Measurements from ENCODE around the gene POLR1C.
"Not testable (repeated sequence)": the region's sequence is repeated elsewhere in the genome, so short reads cannot be mapped to it uniquely, and the experiment has no call there.

Gene POLR1C

DNA sequence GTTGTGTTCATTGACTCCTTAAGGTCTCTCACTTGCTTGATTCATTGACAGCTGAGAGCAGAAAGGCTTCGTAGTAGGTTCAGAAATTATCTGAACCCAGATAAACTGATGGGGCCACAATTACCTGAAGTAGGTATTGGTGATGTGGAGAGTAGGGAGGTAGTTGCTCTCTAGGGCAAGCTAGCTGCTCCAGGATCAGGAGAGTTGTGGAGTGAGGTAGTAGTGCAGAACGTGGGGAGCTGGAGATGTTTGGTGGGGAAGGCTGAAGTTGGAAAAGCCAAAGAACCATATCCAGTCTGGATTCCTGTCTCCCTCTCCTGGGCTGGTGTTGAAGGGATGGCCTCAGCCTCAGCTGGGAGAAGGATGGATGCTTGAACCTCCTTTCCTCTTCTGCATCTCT, 23.7 kb upstream of the POLR1C start:
- no peak for DNase-seq

DNA sequence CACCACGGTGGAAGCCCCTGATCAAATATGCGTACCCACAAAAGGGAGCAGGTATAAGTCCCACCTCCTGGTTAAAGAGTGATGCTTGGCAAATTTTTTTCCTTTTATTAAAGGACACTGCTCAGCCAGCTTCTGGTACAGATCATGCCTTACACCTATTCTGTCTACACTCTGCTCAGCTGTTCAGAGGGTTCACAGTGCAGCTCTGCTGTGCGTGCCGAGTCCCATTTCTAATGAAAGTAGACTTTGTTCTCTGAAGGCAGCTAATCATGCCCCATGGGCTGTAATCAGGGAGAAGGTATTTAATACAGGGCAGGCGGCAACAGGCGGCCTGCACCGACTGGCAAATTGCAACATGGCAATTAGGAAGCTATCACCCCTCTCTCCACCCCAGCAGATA, 23.1 kb upstream of the POLR1C start:
- no peak for DNase-seq

DNA sequence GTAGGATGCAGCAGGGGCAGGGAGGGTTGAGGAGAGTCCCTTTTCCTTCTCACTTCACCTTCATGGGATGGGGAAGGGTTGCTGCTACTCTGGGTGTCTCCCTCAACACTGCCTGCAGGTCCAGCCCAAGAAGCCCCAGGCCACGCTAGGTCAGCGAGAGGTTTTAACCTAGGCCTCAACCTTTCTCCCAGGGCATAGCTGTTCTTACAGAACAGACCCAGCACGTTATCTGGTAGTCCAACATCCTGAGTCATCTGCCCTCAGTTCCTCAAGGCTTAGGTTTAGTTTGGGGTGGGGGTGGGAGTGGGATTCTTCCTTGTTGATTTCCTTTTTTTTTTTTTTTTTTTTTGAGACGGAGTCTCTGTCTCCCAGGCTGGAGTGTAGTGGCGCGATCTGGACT, 22.6 kb upstream of the POLR1C start:
- DNase-seq = no peak

DNA sequence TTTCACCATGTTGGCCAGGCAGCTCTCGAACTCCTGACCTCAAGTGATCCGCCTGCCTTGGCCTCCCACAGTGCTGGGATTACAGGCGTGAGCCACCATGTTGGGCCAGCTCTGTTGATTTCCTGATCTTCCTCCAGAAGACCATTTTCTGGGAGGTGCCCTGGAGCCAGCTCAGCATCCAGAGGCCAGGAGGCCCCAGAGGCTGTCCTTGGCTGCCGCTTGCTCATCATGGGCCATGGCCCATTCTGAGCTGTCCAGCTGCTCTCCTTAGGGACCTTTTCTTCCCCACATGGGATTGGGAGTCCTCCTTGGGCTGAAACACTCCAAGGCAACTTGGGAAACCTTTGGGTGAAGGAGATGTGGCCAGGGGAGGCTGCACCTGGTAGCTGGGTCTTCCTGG, 22.1 kb upstream of the POLR1C start:
- DNase-seq = no peak

- DNase-seq = peak; percentile 32
Measured at GRCh38 chr6:43495409-43495941, 21.4 kb upstream of the POLR1C start.

- DNase-seq = no peak
Measured at GRCh38 chr6:43496370-43497128, 20.3 kb upstream of the POLR1C start.

DNA sequence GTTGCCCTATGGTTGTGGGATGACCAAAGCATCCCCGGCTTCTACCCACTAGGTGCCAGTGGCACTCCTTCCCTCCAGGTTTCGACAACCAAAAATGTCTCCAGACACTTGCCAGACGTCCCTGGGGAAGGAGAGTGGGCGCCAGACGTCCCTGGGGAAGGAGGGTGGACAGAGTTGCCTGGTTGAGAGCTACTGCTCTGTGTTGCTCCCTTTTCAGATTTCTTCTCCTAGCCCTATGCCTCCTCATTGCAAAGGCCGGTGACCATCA, 19.8 kb upstream of the POLR1C start:
- no peak for DNase-seq

DNA sequence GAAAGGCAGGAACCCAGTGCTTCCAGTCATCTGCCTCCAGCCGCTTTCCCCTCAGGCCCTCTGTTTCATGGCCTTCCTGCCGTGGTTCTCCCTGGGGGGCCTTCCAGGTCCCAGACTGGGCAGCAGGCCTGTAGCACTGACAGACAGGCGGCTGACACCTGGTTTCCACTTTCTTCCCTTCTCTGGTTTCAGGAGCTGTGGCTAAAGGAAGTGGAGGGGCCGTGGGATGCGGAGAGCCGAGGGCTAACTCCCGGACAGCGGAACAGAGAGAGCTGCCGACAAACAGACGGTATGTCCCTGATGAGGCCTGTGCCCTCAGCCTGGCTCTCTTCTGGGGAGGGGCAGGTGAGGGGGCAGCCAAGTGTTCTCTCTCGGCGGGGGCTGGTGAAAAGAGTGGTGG, 19.2 kb upstream of the POLR1C start:
- no peak for DNase-seq

DNA sequence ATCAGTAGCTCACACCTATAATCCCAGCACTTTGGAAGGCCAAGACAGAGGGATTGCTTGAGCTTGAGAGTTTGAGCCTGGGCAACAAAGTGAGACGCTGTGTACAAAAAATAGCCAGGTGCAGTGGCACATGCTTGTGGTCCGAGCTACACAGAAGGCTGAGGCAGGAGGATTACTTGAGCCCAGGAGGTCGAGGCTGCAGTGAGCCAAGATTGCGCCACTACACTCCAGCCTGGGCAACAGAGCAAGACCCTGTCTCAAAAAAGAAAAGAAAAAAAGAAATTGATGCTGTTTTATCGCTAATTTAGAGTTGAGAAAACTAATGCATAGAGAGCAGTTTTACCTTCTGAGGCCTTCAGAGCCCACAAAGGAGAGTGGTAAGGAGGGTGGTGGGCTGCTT, 18.6 kb upstream of the POLR1C start:
- DNase-seq = not testable (repeated sequence)

GRCh38 chr6:43499028-43499815, 17.7 kb upstream of the POLR1C start:
- no peak for DNase-seq

GRCh38 chr6:43500921-43501320, 16.0 kb upstream of the POLR1C start:
- no peak for DNase-seq

DNA sequence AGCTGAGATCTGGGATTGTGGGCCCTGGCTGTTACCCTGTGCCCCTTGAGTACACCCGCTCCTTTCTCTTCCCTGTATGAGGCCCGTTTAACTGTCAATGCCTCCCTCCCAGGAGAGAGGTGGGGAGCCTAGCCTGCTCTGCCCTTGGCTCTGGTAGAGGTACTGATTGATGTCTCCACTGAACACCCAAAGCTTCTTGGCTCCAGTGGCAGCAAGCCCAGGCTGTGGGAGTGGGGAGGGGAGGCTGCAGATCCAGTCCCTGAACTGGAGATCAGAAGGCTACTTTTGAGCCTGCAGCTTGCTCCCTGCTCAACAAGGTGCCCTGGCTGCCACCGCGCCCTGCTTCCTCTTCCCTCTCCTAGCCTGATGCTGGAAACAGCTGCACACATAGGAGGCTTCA, 14.2 kb upstream of the POLR1C start:
- no peak for DNase-seq

DNA sequence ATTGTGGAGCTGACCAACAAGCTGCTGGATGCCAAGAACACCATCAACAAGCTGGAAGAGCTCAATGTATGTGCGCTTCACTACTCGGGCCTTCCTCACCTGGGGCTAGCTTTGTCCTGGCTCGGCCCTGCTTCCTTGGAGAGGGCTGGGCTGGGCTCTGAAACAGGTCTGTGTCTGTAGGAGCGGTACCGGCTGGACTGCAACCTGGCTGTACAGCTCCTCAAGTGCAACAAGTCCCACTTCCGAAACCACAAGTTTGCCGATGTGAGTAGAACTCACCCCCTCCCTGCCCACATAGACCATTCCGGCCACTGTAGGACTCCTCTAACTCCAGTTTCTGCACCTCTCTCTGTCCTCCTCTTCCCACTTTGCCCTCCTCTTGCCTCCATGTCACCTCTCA, 13.4 kb upstream of the POLR1C start:
- no peak for DNase-seq

DNA sequence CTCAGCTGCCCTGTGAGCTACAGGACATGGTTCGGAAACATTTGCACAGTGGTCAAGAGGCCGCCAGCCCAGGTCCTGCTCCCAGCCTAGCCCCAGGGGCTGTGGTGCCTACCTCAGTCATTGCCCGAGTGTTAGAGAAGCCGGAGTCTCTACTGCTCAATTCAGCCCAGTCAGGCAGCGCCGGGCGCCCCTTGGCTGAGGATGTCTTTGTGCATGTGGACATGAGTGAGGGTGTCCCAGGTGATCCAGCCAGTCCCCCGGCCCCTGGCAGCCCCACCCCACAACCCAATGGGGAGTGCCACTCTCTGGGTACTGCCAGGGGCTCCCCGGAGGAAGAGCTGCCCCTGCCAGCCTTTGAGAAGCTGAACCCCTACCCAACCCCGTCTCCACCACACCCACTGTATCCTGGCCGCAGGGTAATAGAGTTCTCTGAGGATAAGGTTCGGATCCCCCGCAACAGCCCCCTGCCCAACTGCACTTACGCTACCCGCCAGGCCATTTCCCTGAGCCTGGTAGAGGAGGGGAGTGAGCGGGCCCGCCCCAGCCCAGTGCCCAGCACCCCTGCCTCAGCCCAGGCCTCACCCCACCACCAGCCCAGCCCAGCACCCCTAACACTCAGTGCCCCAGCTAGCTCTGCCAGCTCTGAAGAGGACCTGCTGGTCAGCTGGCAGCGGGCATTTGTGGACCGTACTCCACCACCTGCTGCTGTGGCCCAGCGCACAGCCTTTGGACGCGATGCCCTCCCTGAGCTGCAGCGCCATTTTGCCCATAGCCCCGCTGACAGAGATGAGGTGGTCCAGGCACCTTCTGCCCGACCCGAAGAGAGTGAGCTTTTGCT, 11.9 kb upstream of the POLR1C start:
- DNase-seq = no peak

DNA sequence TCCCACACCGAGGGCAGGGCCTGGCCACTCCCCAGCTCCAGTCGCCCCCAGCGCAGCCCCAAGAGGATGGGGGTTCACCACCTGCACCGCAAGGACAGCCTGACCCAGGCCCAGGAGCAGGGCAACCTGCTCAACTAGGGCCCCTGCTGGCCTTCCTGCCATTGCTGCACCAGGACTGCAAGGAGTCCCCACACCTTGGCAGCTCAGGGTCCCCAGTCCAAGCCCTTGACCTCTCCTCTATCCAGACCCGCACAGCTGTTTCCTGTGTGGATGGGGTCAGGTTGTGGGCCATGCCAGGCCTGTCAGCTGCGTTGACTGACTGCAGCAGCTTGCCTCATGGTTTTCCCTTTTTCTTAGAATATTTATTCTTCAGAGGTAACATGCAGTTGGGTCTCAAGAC, 11.2 kb upstream of the POLR1C start:
- DNase-seq = no peak

GRCh38 chr6:43506171-43506570, 10.7 kb upstream of the POLR1C start:
- DNase-seq = no peak

DNA sequence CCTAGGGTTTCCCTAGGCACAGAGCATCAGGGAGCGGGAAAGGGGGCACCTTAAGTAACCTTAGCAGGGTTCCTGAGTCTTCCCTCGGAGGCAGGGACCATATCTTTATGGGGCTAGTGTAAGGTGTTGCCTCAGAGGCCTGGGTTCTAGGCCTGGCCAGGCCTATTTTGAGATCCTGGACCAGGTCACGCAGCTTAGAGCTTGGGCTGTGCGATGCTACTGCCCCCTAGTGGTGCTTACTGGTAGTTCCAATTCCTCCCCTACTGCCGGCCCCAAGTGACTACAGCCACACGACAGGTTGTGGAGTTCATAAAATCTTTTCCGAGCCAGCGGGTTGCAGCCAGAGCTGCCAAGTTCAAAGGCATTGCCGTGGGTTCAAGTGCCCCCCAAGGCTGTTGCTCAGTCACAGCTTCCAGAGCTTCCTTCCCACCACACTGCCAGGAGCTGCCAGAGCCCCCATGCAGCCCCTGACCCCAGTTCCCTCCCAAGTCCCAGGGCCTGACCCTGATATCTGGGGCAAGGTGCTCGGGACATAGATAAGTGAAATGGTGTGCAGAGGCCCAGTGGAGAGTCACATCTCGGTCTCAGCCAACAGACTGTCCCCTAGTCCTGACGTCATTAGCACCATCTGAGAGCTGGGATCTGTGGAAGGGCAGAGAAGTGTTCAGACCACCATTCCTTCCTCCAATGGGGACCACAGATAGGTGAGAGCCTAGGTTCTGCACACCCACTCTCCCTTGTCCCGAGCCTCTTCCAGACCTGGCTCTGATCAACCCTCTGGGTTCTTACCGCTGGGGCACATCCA, 10.0 kb upstream of the POLR1C start:
- DNase-seq = peak; percentile 73

DNA sequence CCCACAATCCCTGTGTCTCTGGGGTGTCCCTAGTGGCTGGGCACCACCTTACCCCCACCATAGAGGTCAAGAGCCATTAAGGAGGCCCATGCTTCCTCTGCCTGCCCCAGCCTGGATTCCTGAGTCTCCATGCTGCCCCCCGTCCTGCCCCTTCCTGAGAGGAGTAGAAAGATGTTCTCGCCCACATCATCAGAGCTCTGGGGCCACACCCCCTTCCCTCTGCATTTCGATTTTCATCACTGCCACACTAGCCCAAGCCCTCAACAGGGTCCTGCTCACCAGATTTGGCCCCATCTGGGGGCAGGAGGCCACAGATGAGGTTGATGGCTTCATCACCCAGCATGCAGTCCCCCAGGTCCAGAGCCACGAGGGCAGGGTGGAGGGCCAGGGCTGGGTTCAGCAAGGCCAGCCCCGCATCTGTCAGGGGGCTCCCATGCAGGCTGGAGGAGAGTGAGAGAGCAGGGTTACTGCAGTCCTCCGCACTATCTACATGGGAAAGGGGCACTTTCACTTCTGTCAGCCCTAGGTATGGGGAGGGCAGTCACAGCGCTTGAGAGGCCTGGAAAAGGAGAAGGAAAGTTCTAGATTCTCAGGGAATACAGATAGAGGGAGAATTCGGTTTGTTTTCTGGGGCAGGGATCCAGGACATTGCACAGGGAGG, 8.3 kb upstream of the POLR1C start:
- DNase-seq = no peak

- no peak for DNase-seq
Measured at GRCh38 chr6:43509142-43509983, 7.5 kb upstream of the POLR1C start.

DNA sequence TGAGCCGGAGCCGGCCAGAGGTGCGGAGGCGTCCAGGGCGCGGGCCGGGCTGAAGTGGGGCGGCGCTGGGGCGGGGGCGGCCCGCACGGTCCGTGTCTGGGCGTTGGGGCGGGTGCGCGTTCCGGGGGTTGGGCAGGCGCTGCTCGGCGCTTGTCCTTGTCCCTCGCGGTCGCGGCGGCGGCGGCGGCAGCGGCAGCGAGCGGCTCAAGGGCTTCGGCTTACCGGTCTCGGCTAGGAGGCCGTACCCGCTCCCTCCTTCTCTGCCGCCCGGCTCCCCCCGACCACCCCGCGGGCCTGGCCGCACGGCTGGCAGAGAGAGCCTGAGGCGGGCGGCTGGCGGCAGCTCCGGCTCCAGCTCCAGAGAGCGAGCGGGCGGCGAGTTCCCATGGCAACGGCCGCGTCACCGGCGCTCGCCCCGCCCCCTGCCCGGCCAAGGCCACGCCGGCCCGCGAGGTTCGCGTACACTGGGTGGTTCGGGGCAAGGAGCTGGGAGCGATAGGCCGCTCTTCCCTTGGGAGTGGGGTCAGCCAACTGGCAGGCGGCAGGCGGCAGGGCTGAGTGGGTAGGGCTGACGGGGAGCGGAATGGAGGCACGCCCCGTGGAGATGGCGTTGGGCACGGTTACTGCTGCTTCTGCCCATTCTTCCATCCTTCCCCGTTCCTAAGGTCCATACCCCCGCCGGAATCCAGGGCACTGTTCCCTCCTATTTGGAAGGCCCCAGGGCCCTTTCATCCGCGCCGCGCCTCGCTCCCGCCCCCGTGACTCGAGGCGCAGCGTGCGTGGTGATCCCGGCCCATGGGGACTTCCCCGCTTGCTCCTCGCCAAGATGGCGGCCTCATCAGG, 6.7 kb upstream of the POLR1C start, which contains the start of gene LRRC73:
LRRC73 (minus strand) TSS at position 363 of the 843 bp plus-strand sequence. CDS start 561 bp downstream, outside the sequence.
- DNase-seq = peak; percentile 74

All from central memory CD4-positive, alpha-beta T cell (primary cell).